ENCODE results near the gene ARFGAP3.

The ARFGAP3 gene

DNA sequence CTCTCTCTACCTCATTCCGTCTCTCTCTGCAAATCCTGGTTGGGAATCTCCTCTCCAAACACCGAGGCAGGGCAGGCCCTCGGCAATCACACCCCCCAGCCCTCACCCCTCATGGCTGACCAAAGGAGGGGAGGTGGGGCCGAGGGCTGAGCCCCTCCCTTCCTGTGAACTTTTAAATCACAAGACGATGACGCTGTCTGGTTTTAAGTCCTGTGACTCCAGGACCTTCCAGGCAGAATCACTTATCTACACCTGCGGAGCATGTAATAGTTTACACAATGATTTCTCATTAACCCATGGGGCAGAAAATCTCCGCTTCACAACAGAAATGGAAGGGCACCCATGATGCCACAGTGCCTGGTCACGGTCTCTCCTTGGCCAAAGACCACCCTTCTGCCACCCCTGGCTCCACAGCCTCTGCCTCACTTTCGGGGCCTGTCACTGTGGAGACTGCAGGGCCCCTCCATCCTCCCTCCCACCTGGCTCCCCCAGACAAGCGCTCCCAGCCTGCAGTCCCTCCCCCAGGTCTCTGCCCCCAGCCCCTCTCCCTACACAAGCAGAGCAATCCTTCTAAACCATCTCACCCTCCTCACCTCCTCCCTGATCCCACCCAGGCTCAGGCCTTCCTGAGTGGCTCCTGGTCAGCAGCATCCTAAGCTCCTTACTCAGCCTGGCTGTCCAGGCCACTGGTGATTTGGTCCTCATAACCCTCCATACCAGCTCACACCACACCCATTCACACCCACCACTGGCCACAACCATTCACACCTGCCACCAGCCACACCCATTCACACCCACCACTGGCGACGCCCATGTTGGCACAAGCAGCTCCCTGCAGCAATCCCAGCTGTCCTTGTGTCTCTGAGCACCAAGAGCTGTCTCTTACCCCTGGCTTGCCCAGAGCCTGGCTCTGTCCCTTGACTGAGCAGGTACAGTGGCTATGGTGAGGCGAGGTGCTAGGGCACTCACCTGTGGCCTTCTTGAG, 30.7 kb upstream of the ARFGAP3 start:
- DNase-seq: no peak
- Histone ChIP-seq H2AFZ (ENCODE audit: low read depth, low read length) (no peak overlapping the region), H4K20me1 (ENCODE audit: insufficient read depth, low read length) (peaks cover 9% of the 10 kb centered on the region), H3K36me3 (ENCODE audit: insufficient read depth, low read length) (peaks cover 81% of the 10 kb centered on the region), H3K4me3 (ENCODE audit: low read depth in 1 of 2, low read length in 2 of 2) (no peak overlapping the region), H3K27me3 (ENCODE audit: insufficient read depth, low read length, poor library complexity) (no peaks in the 10 kb centered on the region), H3K4me1 (ENCODE audit: insufficient read depth, low read length) (no peaks in the 10 kb centered on the region), H3K79me2 (ENCODE audit: insufficient read depth, low read length) (no peaks in the 10 kb centered on the region), H3K4me2 (ENCODE audit: insufficient read depth, low read length) (no peak overlapping the region), H3K27ac (ENCODE audit: low read length) (no peak overlapping the region), H3K9me3 (ENCODE audit: insufficient read depth, low read length, severe bottlenecking) (no peaks in the 10 kb centered on the region), H3K9ac (ENCODE audit: low read depth, low read length) (no peak overlapping the region)
- TF ChIP-seq, protein P1, sequence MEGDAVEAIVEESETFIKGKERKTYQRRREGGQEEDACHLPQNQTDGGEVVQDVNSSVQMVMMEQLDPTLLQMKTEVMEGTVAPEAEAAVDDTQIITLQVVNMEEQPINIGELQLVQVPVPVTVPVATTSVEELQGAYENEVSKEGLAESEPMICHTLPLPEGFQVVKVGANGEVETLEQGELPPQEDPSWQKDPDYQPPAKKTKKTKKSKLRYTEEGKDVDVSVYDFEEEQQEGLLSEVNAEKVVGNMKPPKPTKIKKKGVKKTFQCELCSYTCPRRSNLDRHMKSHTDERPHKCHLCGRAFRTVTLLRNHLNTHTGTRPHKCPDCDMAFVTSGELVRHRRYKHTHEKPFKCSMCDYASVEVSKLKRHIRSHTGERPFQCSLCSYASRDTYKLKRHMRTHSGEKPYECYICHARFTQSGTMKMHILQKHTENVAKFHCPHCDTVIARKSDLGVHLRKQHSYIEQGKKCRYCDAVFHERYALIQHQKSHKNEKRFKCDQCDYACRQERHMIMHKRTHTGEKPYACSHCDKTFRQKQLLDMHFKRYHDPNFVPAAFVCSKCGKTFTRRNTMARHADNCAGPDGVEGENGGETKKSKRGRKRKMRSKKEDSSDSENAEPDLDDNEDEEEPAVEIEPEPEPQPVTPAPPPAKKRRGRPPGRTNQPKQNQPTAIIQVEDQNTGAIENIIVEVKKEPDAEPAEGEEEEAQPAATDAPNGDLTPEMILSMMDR (IDR thresholded peaks at IDR 0.05; ENCODE audit: borderline replicate concordance, extremely low read depth, low read length, poor library complexity, severe bottlenecking): no peak
- TF ChIP-seq EZH2 (IDR thresholded peaks at IDR 0.05; ENCODE audit: borderline replicate concordance, low read depth, low read length, severe bottlenecking): no peak
- no peak for ATAC-seq (ENCODE audit: insufficient read depth, low read depth)

- Histone ChIP-seq H2AFZ (ENCODE audit: low read depth, low read length) (no peak overlapping the region), H3K4me2 (ENCODE audit: insufficient read depth, low read length) (no peak overlapping the region), H3K27me3 (ENCODE audit: insufficient read depth, low read length, poor library complexity) (no peaks in the 10 kb centered on the region), H3K4me3 (ENCODE audit: low read depth in 1 of 2, low read length in 2 of 2) (no peak overlapping the region), H3K9ac (ENCODE audit: low read depth, low read length) (no peak overlapping the region), H3K27ac (ENCODE audit: low read length) (no peak overlapping the region), H3K36me3 (ENCODE audit: insufficient read depth, low read length) (peaks cover 82% of the 10 kb centered on the region), H3K79me2 (ENCODE audit: insufficient read depth, low read length) (no peaks in the 10 kb centered on the region), H3K9me3 (ENCODE audit: insufficient read depth, low read length, severe bottlenecking) (no peaks in the 10 kb centered on the region), H4K20me1 (ENCODE audit: insufficient read depth, low read length) (peaks cover 7% of the 10 kb centered on the region), H3K4me1 (ENCODE audit: insufficient read depth, low read length) (no peaks in the 10 kb centered on the region)
- ATAC-seq (ENCODE audit: insufficient read depth, low read depth): no peak
- TF ChIP-seq EZH2 (IDR thresholded peaks at IDR 0.05; ENCODE audit: borderline replicate concordance, low read depth, low read length, severe bottlenecking): no peak
- TF ChIP-seq, protein P1 (IDR thresholded peaks at IDR 0.05; ENCODE audit: borderline replicate concordance, extremely low read depth, low read length, poor library complexity, severe bottlenecking): no peak
- no peak for DNase-seq
Observed at GRCh38 chr22:42887120-42887519, 30.0 kb upstream of the ARFGAP3 start.

DNA sequence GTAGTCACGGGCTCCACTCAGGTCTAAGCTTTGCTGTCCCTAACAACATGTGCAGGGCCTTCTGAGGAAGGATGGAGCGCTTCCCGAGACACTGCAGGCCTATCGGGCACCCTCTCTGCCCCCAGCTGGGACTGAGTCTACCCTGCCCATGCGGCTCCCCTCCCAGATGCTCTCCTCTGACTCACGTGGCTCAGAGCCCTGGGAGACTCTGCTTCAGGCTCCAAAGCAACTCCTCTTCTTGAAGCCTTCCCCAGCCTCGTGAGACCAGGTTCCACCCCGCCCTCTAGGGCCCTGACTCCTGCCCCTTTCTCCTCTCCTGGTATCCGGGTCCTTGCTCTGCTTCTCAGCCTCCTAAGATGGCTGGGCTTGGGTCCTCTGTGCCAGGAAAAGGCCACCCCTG, 28.4 kb upstream of the ARFGAP3 start:
- Histone ChIP-seq H3K4me3 (ENCODE audit: low read depth in 1 of 2, low read length in 2 of 2) (no peak overlapping the region), H3K79me2 (ENCODE audit: insufficient read depth, low read length) (no peaks in the 10 kb centered on the region), H3K4me2 (ENCODE audit: insufficient read depth, low read length) (no peak overlapping the region), H4K20me1 (ENCODE audit: insufficient read depth, low read length) (peaks cover 15% of the 10 kb centered on the region), H3K27me3 (ENCODE audit: insufficient read depth, low read length, poor library complexity) (no peaks in the 10 kb centered on the region), H3K36me3 (ENCODE audit: insufficient read depth, low read length) (peaks cover 88% of the 10 kb centered on the region), H2AFZ (ENCODE audit: low read depth, low read length) (no peak overlapping the region), H3K27ac (ENCODE audit: low read length) (no peak overlapping the region), H3K9me3 (ENCODE audit: insufficient read depth, low read length, severe bottlenecking) (no peaks in the 10 kb centered on the region), H3K9ac (ENCODE audit: low read depth, low read length) (no peak overlapping the region), H3K4me1 (ENCODE audit: insufficient read depth, low read length) (no peaks in the 10 kb centered on the region)
- ATAC-seq (ENCODE audit: insufficient read depth, low read depth) (no peak), DNase-seq (no peak)
- no peak for TF ChIP-seq EZH2 (IDR thresholded peaks at IDR 0.05; ENCODE audit: borderline replicate concordance, low read depth, low read length, severe bottlenecking)
- TF ChIP-seq, protein P1 (IDR thresholded peaks at IDR 0.05; ENCODE audit: borderline replicate concordance, extremely low read depth, low read length, poor library complexity, severe bottlenecking): no peak
